ENCODE data around the gene NXPH2.

NXPH2 gene

GRCh38 chr2:138771534-138771933 lies 8.7 kb downstream of the NXPH2 start:
- H3K4me3 ChIP-seq (ENCODE audit: low read depth, low read length): no peak overlapping the region
- TF ChIP-seq CTCF (IDR thresholded peaks at IDR 0.05; ENCODE audit: low read depth, low read length): no peak
- no peaks in the 10 kb centered on the region for H3K36me3 ChIP-seq
- no peak for DNase-seq
- no peak overlapping the region for H3K27ac ChIP-seq
- H3K9me3 ChIP-seq (ENCODE audit: severe bottlenecking): no peaks in the 10 kb centered on the region
- H3K27me3 ChIP-seq (ENCODE audit: insufficient read depth, low read depth, severe bottlenecking): no peaks in the 10 kb centered on the region

DNA sequence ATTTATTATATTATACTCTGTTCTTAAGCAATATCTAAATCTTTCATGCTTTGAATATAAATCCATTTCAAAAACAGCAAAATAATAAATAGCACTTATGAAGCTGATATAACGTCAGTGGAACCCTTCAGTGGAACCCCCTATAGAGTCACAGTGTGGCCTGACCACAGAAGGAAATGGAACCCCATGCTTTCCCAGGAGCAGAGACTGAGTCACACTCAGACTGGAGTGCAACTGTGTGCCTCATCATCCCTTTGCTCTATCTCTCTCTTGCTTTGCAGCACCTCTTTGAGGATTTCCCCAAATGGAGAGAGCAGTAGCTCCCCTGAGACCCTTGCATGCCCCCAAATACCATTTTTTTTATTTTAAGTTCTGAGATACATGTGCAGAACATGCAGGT lies 13.1 kb downstream of the NXPH2 start:
- TF ChIP-seq CTCF (IDR thresholded peaks at IDR 0.05; ENCODE audit: low read depth, low read length): no peak
- H3K27ac ChIP-seq: no peak overlapping the region
- no peaks in the 10 kb centered on the region for H3K9me3 ChIP-seq (ENCODE audit: severe bottlenecking)
- no peaks in the 10 kb centered on the region for H3K27me3 ChIP-seq (ENCODE audit: insufficient read depth, low read depth, severe bottlenecking)
- DNase-seq: no peak
- no peaks in the 10 kb centered on the region for H3K36me3 ChIP-seq
- no peak overlapping the region for H3K4me3 ChIP-seq (ENCODE audit: low read depth, low read length)

- H3K27me3 ChIP-seq (ENCODE audit: insufficient read depth, low read depth, severe bottlenecking): no peaks in the 10 kb centered on the region
- no peak for TF ChIP-seq CTCF (IDR thresholded peaks at IDR 0.05; ENCODE audit: low read depth, low read length)
- no peak for DNase-seq
- no peaks in the 10 kb centered on the region for H3K36me3 ChIP-seq
- H3K27ac ChIP-seq: no peak overlapping the region
- no peak overlapping the region for H3K4me3 ChIP-seq (ENCODE audit: low read depth, low read length)
- H3K9me3 ChIP-seq (ENCODE audit: severe bottlenecking): no peaks in the 10 kb centered on the region
These were observed 13.7 kb downstream of the NXPH2 start for GRCh38 chr2:138766464-138766863.

DNA sequence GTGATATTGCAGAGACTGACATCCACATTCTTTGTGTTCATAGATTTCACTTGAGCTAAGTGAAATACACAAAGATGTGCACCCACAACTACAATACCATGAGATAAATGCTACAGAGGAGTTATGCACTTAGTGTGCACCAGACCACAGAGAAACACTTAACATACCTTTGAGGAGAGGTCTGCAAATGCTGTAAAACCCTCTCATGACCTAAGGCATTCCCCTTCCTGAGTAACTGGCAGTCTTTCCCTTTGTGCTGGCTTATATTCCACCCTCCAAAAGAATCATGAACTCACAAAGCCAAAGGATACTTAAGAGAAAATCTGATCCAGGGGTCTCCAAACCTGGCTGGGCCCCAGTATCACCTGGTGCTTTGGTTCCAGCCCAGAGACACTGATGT lies 16.2 kb downstream of the NXPH2 start:
- DNase-seq: no peak
- Histone ChIP-seq H3K27me3 (ENCODE audit: insufficient read depth, low read depth, severe bottlenecking) (no peaks in the 10 kb centered on the region), H3K9me3 (ENCODE audit: severe bottlenecking) (no peaks in the 10 kb centered on the region), H3K27ac (no peak overlapping the region), H3K4me3 (ENCODE audit: low read depth, low read length) (no peak overlapping the region), H3K36me3 (no peaks in the 10 kb centered on the region)
- no peak for TF ChIP-seq CTCF (IDR thresholded peaks at IDR 0.05; ENCODE audit: low read depth, low read length)

DNA sequence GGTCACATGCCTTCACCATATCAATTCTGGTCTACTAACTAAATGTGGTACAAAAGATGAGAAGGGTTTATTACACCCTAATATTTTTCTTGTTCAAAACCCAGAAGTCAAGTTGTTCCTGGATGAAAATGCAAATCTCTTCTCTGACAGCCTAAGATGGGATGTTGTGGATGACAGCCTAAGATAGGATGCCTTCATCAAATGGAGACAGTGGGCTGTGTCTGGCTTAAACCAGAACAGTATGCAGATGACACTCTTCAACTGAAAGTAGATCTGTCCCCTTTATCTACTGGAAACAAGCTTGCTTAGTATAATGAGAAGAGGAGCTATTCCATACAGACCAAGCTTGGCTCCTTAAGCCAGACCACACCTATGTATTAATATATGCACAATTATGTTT lies 17.7 kb downstream of the NXPH2 start:
- Histone ChIP-seq H3K27ac (no peak overlapping the region), H3K36me3 (no peaks in the 10 kb centered on the region), H3K4me3 (ENCODE audit: low read depth, low read length) (no peak overlapping the region), H3K9me3 (ENCODE audit: severe bottlenecking) (no peaks in the 10 kb centered on the region), H3K27me3 (ENCODE audit: insufficient read depth, low read depth, severe bottlenecking) (no peaks in the 10 kb centered on the region)
- no peak for DNase-seq
- no peak for TF ChIP-seq CTCF (IDR thresholded peaks at IDR 0.05; ENCODE audit: low read depth, low read length)

GRCh38 chr2:138760676-138761075 lies 19.5 kb downstream of the NXPH2 start:
- no peak for TF ChIP-seq CTCF (IDR thresholded peaks at IDR 0.05; ENCODE audit: low read depth, low read length)
- Histone ChIP-seq H3K4me3 (ENCODE audit: low read depth, low read length) (no peak overlapping the region), H3K9me3 (ENCODE audit: severe bottlenecking) (no peaks in the 10 kb centered on the region), H3K27ac (no peak overlapping the region), H3K27me3 (ENCODE audit: insufficient read depth, low read depth, severe bottlenecking) (no peaks in the 10 kb centered on the region), H3K36me3 (no peaks in the 10 kb centered on the region)
- no peak for DNase-seq
